NOMO-1 treated with dmso at 0.1 percent for 144 hours (cell line): Measurements from ENCODE around the gene PCBP3.
"Not testable (repeated sequence)": the region's sequence is repeated elsewhere in the genome, so short reads cannot be mapped to it uniquely, and the experiment has no call there.

Source experiments
- DNase-seq: peaks from one replicate; lab custom pipeline; 2025; ENCODE audit not compliant: unreplicated experiment; lab: John Stamatoyannopoulos, UW

Gene PCBP3

DNA sequence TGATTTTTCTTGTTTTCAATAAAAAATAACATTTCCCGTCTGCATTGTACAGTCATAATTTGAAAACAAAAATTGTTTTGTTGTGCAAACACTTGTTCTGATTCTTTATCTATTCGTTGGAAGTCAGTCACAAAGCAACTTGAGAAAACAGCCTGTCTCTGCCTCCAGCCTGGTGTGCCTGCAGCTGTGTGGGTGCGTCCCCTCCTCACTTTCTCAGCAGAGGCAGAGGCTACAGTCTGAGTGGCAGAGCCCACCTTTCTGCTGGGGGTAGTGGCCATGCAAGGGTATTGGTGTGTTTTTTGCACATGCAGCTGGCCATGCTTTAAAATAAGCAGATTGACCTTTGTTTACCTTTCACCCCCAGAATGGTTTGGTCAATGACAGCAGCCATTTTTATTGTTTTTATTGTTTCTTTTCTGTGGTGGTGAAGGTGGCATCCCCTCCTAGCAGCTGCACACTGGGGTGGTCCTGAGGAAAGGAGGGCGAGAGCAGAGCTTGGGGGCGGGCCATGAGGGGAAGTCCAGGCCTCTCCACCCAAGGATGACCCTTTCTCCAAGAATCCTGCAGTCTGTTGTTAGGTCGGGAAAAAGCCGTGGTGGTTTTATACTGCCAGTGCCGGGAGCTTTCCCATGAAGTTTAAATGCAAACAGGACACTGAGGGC, 159.6 kb downstream of the PCBP3 start:
- DNase-seq: no peak

DNA sequence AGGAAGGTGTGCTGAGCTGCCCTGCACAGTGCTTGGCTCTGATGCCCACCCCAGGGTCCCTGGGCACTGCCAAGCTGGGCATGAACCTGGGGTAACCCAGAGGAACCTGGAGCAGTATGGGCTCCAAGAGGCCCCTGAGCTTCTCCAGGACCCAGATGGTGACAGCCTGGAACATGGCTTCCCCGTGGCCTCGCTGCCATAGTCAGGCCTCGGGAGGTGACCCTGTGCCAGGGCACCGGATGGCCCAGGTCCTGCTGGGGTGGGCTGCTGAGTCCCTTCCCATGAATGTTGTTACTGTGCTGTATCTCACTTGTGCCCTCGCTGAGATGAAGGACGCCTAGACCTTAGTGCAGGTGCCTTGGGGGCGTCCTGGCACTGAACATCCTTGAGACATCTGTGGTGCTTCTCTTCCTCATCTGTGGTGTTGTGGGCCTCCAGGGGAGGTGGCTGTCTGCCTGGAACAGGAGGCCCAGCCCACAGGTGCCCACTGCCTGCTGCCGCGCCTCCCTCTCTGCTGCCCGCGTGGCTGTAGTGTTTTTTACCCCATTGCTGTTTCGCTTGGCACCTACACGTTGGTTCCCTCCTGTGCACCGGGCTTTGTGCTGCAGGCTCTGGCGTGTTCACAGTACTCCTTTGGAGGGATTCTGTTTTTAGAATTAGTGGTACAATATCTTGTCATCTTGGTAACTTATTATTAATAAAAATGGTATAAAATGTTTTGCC, 160.3 kb downstream of the PCBP3 start:
- DNase-seq: no peak

- no peak for DNase-seq
These were observed 161.3 kb downstream of the PCBP3 start for GRCh38 chr21:45804809-45805313.

DNA sequence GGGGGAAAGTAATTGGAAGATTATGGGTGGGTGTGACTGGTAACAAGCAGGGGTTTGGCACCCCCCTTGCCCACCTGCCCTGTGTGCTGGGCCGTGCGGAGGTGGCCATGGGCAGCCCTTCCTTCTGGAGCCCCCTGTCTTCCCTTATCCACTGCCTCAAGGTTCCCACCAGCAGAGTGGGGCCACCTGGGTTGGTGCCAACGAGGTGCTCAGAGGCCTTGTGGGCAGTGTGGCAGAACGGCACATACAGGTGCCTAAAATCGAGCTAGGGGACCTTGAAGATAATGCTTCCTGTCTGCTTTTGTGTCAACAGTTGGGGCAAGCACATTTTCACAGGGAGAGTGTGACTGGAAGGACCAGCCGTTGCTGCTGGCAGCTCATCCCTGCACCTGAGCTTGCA, 161.8 kb downstream of the PCBP3 start:
- no peak for DNase-seq

DNA sequence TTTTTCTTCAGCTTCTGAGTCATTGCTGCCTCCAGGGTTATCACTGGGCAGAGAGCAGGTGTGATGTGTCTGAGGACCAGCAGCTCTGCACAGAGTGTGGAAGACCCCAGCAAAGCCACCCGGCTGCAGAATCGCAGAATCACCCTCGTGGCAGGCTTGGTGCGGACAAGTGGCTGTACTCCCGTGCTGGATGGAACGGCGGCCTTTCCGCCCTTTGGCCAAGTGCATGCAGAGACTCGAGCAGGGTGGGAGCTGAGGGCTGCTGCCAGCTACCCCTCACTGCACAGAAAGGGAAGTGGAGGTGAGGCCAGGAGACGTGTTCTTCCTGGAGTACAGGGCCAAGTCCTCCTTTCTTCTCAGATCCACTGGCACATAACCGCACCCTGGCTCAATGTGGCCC, 162.5 kb downstream of the PCBP3 start:
- DNase-seq: no peak

DNA sequence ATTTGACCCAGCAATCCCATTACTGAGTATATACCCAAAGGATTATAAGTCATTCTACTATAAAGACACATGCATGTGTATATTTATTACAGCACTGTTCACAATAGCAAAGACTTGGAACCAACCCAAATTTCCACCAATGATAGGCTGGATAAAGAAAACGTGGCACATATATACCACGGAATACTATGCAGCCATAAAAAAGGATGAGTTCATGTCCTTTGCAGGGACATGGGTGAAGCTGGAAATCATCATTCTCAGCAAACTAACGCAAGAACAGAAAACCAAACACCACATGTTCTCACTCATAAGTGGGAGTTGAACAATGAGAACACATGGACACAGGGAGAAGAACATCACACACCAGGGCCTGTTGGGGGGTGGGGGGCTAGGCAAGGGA, 165.1 kb downstream of the PCBP3 start:
- not testable (repeated sequence) for DNase-seq

- DNase-seq: no peak
These were observed 165.9 kb downstream of the PCBP3 start for GRCh38 chr21:45809421-45809820.

- no peak for DNase-seq
These were observed 167.6 kb downstream of the PCBP3 start for GRCh38 chr21:45811136-45811535.

DNA sequence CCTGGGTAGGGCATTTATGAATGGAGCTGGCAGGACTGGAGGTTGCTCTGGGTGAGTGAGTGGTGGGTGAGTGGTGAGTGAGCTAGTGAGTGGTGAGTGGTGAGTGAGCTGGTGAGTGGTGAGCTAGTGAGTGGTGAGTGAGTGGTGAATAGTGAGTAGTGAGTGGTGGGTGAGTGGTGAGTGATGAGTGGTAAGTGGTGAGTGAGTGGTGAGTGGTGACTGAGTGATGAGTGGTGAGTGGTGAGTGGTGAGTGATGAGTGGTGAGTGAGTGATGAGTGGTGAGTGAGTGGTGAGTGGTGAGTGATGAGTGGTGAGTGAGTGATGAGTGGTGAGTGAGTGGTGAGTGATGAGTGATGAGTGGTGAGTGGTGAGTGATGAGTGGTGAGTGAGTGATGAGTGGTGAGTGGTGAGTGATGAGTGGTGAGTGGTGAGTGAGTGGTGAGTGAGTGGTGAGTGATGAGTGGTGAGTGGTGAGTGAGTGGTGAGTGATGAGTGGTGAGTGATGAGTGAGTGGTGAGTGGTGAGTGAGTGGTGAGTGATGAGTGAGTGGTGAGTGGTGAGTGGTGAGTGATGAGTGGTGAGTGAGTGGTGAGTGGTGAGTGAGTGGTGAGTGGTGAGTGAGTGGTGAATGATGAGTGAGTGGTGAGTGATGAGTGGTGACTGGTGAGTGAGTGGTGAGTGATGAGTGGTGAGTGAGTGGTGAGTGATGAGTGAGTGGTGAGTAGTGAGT, 170.8 kb downstream of the PCBP3 start:
- not testable (repeated sequence) for DNase-seq

DNA sequence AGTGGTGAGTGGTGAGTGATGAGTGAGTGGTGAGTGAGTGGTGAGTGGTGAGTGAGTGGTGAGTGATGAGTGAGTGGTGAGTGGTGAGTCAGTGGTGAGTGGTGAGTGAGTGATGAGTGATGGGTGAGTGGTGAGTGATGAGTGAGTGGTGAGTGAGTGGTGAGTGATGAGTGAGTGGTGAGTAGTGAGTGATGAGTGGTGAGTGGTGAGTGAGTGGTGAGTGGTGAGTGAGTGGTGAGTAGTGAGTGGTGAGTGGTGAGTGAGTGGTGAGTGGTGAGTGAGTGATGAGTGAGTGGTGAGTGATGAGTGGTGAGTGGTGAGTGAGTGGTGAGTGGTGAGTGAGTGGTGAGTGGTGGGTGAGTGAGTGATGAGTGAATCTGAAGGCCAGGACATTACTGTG, 172.3 kb downstream of the PCBP3 start:
- not testable (repeated sequence) for DNase-seq

DNA sequence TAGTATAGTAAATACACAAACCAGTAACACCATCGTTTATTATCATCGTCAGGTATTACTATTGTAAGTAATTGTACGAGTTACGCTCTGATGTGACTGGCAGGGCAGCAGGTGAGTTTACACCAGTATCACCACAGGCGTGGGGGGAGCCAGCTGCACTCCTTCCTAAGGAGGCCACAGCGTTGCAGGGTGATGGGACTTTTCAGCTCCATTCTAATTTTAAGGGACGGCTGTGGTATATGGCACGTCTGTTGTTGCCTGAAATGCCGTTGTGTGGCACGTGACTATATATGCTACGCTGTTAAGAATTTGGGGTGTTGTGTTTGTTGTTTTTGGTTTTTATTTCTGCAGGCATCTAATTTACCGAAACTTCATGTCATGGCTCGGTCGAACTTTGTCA, 173.3 kb downstream of the PCBP3 start:
- DNase-seq: no peak

GRCh38 chr21:45817345-45817744, 173.8 kb downstream of the PCBP3 start:
- no peak for DNase-seq

GRCh38 chr21:45818276-45818903, 174.9 kb downstream of the PCBP3 start:
- peak; percentile 94 for DNase-seq

GRCh38 chr21:45818904-45819285, 175.4 kb downstream of the PCBP3 start:
- peak; percentile 83 for DNase-seq

GRCh38 chr21:45819478-45820170, 176.1 kb downstream of the PCBP3 start:
- DNase-seq: no peak

GRCh38 chr21:45820171-45821091, 176.9 kb downstream of the PCBP3 start:
- peak; percentile 76 for DNase-seq

DNA sequence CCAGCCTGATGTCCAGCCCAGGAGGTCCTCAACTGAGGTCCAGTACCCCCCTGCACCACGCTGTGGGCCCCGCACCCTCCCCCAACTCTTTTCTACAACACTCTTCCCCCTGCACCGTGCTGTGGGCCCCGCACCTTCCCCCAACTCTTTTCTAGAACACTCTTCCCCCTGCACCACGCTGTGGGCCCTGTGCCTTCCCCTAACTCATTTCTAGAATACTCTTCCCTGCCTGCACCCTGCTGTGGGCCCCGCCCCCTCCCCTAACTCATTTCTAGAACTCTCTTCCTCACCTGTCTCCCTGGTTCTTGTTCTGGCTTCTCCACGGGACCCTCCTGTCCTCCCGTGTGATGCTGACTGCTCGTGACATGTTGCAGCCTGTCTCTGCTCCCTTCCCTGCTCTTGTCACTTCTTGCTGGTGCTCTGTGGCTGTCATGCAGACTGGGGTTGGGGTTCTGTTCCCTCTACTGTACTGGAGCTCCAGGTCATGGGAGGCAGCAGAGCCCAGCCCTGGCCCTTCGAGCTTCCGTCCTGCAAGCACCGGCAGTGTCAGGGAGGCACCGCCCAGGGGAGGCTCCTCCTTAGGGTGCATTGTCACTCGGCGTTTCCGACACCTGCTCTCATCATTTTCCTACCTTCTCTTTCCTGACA, 177.9 kb downstream of the PCBP3 start:
- DNase-seq: no peak

- DNase-seq: no peak
These were observed 178.5 kb downstream of the PCBP3 start for GRCh38 chr21:45821998-45822397.

DNA sequence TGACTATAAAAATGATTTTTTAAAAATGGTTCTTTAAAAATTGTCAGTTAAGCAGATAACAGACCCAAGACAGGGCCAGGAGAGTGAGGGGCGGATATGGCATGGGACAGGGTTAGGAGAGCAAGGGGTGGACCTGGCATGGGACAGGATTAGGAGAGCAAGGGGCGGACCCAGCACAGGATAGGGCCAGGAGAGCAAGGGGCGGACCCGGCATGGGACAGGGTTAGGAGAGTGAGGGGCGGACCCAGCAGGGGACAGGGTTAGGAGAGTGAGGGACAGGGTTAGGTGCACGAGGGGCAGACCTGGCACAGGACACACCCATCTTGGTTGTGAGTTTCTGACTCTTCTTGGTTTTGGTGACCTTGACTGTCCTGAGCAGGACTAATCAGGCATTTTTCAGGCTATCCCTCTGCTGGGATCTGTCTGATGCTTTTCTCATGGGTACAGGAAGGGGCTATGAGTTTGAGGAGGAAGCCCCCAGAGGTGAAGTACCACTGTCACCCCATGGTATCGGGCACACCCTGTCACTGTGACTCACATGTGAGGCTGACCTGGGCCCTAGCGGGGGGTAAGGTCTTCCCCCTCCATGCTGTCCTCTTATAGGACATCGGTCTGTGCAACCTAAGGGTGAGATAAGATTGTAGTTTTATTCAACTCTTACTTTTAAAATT, 179.0 kb downstream of the PCBP3 start:
- DNase-seq: no peak
